ENCODE results near the gene RASA3.

The RASA3 gene

GRCh38 chr13:114173272-114173671 lies 40.8 kb upstream of the RASA3 start:
- no peak for DNase-seq (ENCODE audit: extremely low read depth, low read depth)
- no peak overlapping the region for H3K4me3 ChIP-seq (replicated peaks; ENCODE audit: low read depth, low read length)

GRCh38 chr13:114167885-114168284 lies 35.5 kb upstream of the RASA3 start:
- no peak overlapping the region for H3K4me3 ChIP-seq (replicated peaks; ENCODE audit: low read depth, low read length)
- TF ChIP-seq CTCF (IDR thresholded peaks at IDR 0.05; ENCODE audit: low read depth, low read length, missing control alignments), result no peak
- no peak for DNase-seq (ENCODE audit: extremely low read depth, low read depth)

More at GRCh38 chr13:114173272-114173671, 40.8 kb upstream of the RASA3 start:
- TF ChIP-seq CTCF (IDR thresholded peaks at IDR 0.05; ENCODE audit: low read depth, low read length, missing control alignments), result no peak

- no peak overlapping the region for H3K4me3 ChIP-seq (replicated peaks; ENCODE audit: low read depth, low read length)
- DNase-seq (ENCODE audit: extremely low read depth, low read depth), result no peak
- TF ChIP-seq CTCF (IDR thresholded peaks at IDR 0.05; ENCODE audit: low read depth, low read length, missing control alignments), result no peak
These were observed 35.0 kb upstream of the RASA3 start for GRCh38 chr13:114167426-114167825.

GRCh38 chr13:114166381-114167131 lies 34.1 kb upstream of the RASA3 start:
- no peak for TF ChIP-seq CTCF (IDR thresholded peaks at IDR 0.05; ENCODE audit: low read depth, low read length, missing control alignments)
- no peak overlapping the region for H3K4me3 ChIP-seq (replicated peaks; ENCODE audit: low read depth, low read length)
- DNase-seq (ENCODE audit: extremely low read depth, low read depth), result no peak

GRCh38 chr13:114164681-114165429 lies 32.4 kb upstream of the RASA3 start:
- no peak for DNase-seq (ENCODE audit: extremely low read depth, low read depth)
- TF ChIP-seq CTCF (IDR thresholded peaks at IDR 0.05; ENCODE audit: low read depth, low read length, missing control alignments), result no peak
- H3K4me3 ChIP-seq (replicated peaks; ENCODE audit: low read depth, low read length), result no peak overlapping the region

- DNase-seq (ENCODE audit: extremely low read depth, low read depth), result no peak
- H3K4me3 ChIP-seq (replicated peaks; ENCODE audit: low read depth, low read length), result no peak overlapping the region
- TF ChIP-seq CTCF (IDR thresholded peaks at IDR 0.05; ENCODE audit: low read depth, low read length, missing control alignments), result no peak
These were observed 31.6 kb upstream of the RASA3 start for GRCh38 chr13:114164053-114164452.
